Measurements from ENCODE around the gene YWHAH.

Gene YWHAH

GRCh38 chr22:31943978-31944699 is at the start of gene YWHAH:
YWHAH (plus strand) TSS chr22:31944535; CDS start chr22:31944734, 199 bp downstream.
- TF ChIP-seq CTCF (conservative IDR thresholded peaks at IDR 0.05; ENCODE audit: control insufficient read depth, insufficient read depth, low read depth, low read length), result no peak
- DNase-seq (ENCODE audit: low read depth), result peak; percentile 87
- H3K4me3 ChIP-seq (ENCODE audit: control insufficient read depth, low read depth, low read length), result peak within 1 kb of the TSS; percentile 94

- DNase-seq (ENCODE audit: low read depth), result no peak
- H3K4me3 ChIP-seq (ENCODE audit: control insufficient read depth, low read depth, low read length), result no peak overlapping the region
- no peak for TF ChIP-seq CTCF (conservative IDR thresholded peaks at IDR 0.05; ENCODE audit: control insufficient read depth, insufficient read depth, low read depth, low read length)
Measured at GRCh38 chr22:31895411-31896123, 48.8 kb upstream of the YWHAH start.

GRCh38 chr22:31896472-31896871 is 47.9 kb upstream of the YWHAH start:
- no peak for TF ChIP-seq CTCF (conservative IDR thresholded peaks at IDR 0.05; ENCODE audit: control insufficient read depth, insufficient read depth, low read depth, low read length)
- H3K4me3 ChIP-seq (ENCODE audit: control insufficient read depth, low read depth, low read length), result no peak overlapping the region
- no peak for DNase-seq (ENCODE audit: low read depth)

- DNase-seq (ENCODE audit: low read depth), result peak; percentile 6
- no peak for TF ChIP-seq CTCF (conservative IDR thresholded peaks at IDR 0.05; ENCODE audit: control insufficient read depth, insufficient read depth, low read depth, low read length)
- no peak overlapping the region for H3K4me3 ChIP-seq (ENCODE audit: control insufficient read depth, low read depth, low read length)
Measured at GRCh38 chr22:31897842-31898805, 46.2 kb upstream of the YWHAH start.

- no peak for TF ChIP-seq CTCF (conservative IDR thresholded peaks at IDR 0.05; ENCODE audit: control insufficient read depth, insufficient read depth, low read depth, low read length)
- no peak for DNase-seq (ENCODE audit: low read depth)
- H3K4me3 ChIP-seq (ENCODE audit: control insufficient read depth, low read depth, low read length), result no peak overlapping the region
Measured at GRCh38 chr22:31898926-31899325, 45.4 kb upstream of the YWHAH start.

GRCh38 chr22:31899669-31900068 is 44.7 kb upstream of the YWHAH start:
- no peak overlapping the region for H3K4me3 ChIP-seq (ENCODE audit: control insufficient read depth, low read depth, low read length)
- DNase-seq (ENCODE audit: low read depth), result no peak
- no peak for TF ChIP-seq CTCF (conservative IDR thresholded peaks at IDR 0.05; ENCODE audit: control insufficient read depth, insufficient read depth, low read depth, low read length)

Measured in fibroblast of mammary gland (primary cell).